Astrocyte (in vitro differentiated cells and primary cell): ENCODE data around the gene HDHD2. TPM values are rescaled to one million over a fixed set of nuclear protein-coding genes. Genes with fewer than 3 reads are reported as not detected.

ENCODE experiments used
- DNase-seq: peaks from one replicate; pipeline ENCODE4 v3.0.0-alpha.2; 2010; ENCODE audit warnings: low read depth
- FAIRE-seq: peaks from 2 replicates; lab custom pipeline; 2011; peaks lifted over from hg19 to GRCh38; lab: Jason Lieb, UNC
- H2AFZ ChIP-seq: 2 replicates; pipeline ENCODE4 v1.6.0; 2012; ENCODE audit warnings: low read depth, low read length, inconsistent platforms
- H3K27ac ChIP-seq: 2 replicates; pipeline ENCODE4 v1.5.1; 2011; ENCODE audit warnings: low read depth, low read length, inconsistent platforms
- H3K27me3 ChIP-seq: 2 replicates; pipeline ENCODE4 v1.6.0; 2011; ENCODE audit warnings: low read length, inconsistent platforms; ENCODE audit not compliant: insufficient read depth
- H3K36me3 ChIP-seq: 2 replicates; pipeline ENCODE4 v1.5.1; 2011; ENCODE audit warnings: low read length, inconsistent platforms; ENCODE audit not compliant: insufficient read depth
- H3K4me1 ChIP-seq: 2 replicates; pipeline ENCODE4 v1.5.1; 2011; ENCODE audit warnings: low read length, inconsistent platforms; ENCODE audit not compliant: insufficient read depth
- H3K4me2 ChIP-seq: 2 replicates; pipeline ENCODE4 v1.6.0; 2012; ENCODE audit warnings: low read length, inconsistent platforms
- H3K4me3 ChIP-seq: 2 replicates; pipeline ENCODE4 v1.5.1; 2011; ENCODE audit warnings: low read depth, mild to moderate bottlenecking, low read length, inconsistent platforms; ENCODE audit not compliant: insufficient read depth
- H3K79me2 ChIP-seq: 2 replicates; pipeline ENCODE4 v1.6.0; 2012; ENCODE audit warnings: mild to moderate bottlenecking, low read length, inconsistent platforms; ENCODE audit not compliant: insufficient read depth
- H3K9ac ChIP-seq: 2 replicates; pipeline ENCODE4 v1.6.0; 2012; ENCODE audit warnings: mild to moderate bottlenecking, low read length, inconsistent platforms
- H3K9me3 ChIP-seq: 2 replicates; pipeline ENCODE4 v1.5.1; 2012; ENCODE audit warnings: low read depth, mild to moderate bottlenecking, low read length, inconsistent platforms; ENCODE audit not compliant: insufficient read depth
- H4K20me1 ChIP-seq: 2 replicates; pipeline ENCODE4 v1.6.0; 2012; ENCODE audit warnings: low read length, inconsistent platforms; ENCODE audit not compliant: insufficient read depth
- H3K27ac Mint-ChIP-seq: one replicate; pipeline ENCODE4 v1.8.0; 2021; ENCODE audit warnings: mild to moderate bottlenecking, mixed read lengths; ENCODE audit not compliant: unreplicated experiment
- H3K27me3 Mint-ChIP-seq: one replicate; pipeline ENCODE4 v1.8.0; 2021; ENCODE audit warnings: low read depth, mixed read lengths; ENCODE audit not compliant: unreplicated experiment
- H3K36me3 Mint-ChIP-seq: one replicate; pipeline ENCODE4 v1.8.0; 2021; ENCODE audit warnings: low read depth, mixed read lengths; ENCODE audit not compliant: unreplicated experiment
- H3K4me1 Mint-ChIP-seq: one replicate; pipeline ENCODE4 v1.8.0; 2021; ENCODE audit warnings: low read depth, mixed read lengths; ENCODE audit not compliant: unreplicated experiment
- H3K4me3 Mint-ChIP-seq: one replicate; pipeline ENCODE4 v1.8.0; 2021; ENCODE audit warnings: mild to moderate bottlenecking, moderate library complexity, mixed read lengths; ENCODE audit not compliant: unreplicated experiment
- H3K9me3 Mint-ChIP-seq: one replicate; pipeline ENCODE4 v1.8.0; 2021; ENCODE audit warnings: mild to moderate bottlenecking, mixed read lengths; ENCODE audit not compliant: unreplicated experiment
- CTCF ChIP-seq: IDR thresholded peaks from 2 replicates; pipeline ENCODE4 v1.5.1; 2011; ENCODE audit warnings: low read depth, mild to moderate bottlenecking, inconsistent platforms, low read length, moderate library complexity; ENCODE audit not compliant: insufficient read depth
- EZH2 ChIP-seq: IDR thresholded peaks from 2 replicates; pipeline ENCODE4 v1.6.1; 2012; ENCODE audit warnings: mild to moderate bottlenecking, low read length, inconsistent platforms; ENCODE audit not compliant: insufficient read depth
- total RNA-seq: library from RNA; stranded (reverse); gene quantifications from 2 replicates; pipeline ENCODE4 v1.2.1, GENCODE V29; 2021

The HDHD2 gene
- total RNA-seq, 1 donor from 2014 or later: 23.5 TPM

- no peaks in the 10 kb centered on the region for H3K27me3 ChIP-seq
- no peaks in the 10 kb centered on the region for H3K79me2 ChIP-seq
- no peaks in the 10 kb centered on the region for H4K20me1 ChIP-seq
- H3K4me3 ChIP-seq: no peak overlapping the region
- H3K36me3 ChIP-seq: peaks cover 20% of the 10 kb centered on the region
- Mint-ChIP-seq H3K36me3 (peaks cover 11% of the 10 kb centered on the region), H3K27ac (no peak overlapping the region), H3K9me3 (no peaks in the 10 kb centered on the region), H3K4me3 (no peak overlapping the region), H3K4me1 (peaks cover 13% of the 10 kb centered on the region), H3K27me3 (no peaks in the 10 kb centered on the region)
- H3K27ac ChIP-seq: no peak overlapping the region
- no peaks in the 10 kb centered on the region for H3K9me3 ChIP-seq
- no peak overlapping the region for H2AFZ ChIP-seq
- peak; percentile 63 for FAIRE-seq
- no peak overlapping the region for H3K4me2 ChIP-seq
- TF ChIP-seq EZH2 (no peak), CTCF (no peak)
- H3K4me1 ChIP-seq: no peaks in the 10 kb centered on the region
- DNase-seq: peak; percentile 13
- H3K9ac ChIP-seq: no peak overlapping the region
Measured at GRCh38 chr18:47110492-47111274, 39.6 kb downstream of the HDHD2 start.

GRCh38 chr18:47109720-47110119, 40.6 kb downstream of the HDHD2 start:
- H3K27me3 ChIP-seq: no peaks in the 10 kb centered on the region
- no peak overlapping the region for H2AFZ ChIP-seq
- no peaks in the 10 kb centered on the region for H3K79me2 ChIP-seq
- no peak overlapping the region for H3K9ac ChIP-seq
- no peak overlapping the region for H3K4me3 Mint-ChIP-seq
- peaks cover 13% of the 10 kb centered on the region for H3K4me1 Mint-ChIP-seq
- no peak for TF ChIP-seq CTCF
- no peak for TF ChIP-seq EZH2
- no peaks in the 10 kb centered on the region for H3K4me1 ChIP-seq
- H3K36me3 ChIP-seq: peaks cover 20% of the 10 kb centered on the region
- no peaks in the 10 kb centered on the region for H3K9me3 Mint-ChIP-seq
- FAIRE-seq (no peak), DNase-seq (no peak)
- no peaks in the 10 kb centered on the region for H3K9me3 ChIP-seq
- H3K36me3 Mint-ChIP-seq: peaks cover 8% of the 10 kb centered on the region
- no peaks in the 10 kb centered on the region for H4K20me1 ChIP-seq
- no peak overlapping the region for H3K27ac Mint-ChIP-seq
- no peak overlapping the region for H3K4me2 ChIP-seq
- H3K27ac ChIP-seq: no peak overlapping the region
- H3K27me3 Mint-ChIP-seq: no peaks in the 10 kb centered on the region
- no peak overlapping the region for H3K4me3 ChIP-seq

GRCh38 chr18:47108998-47109405, 41.3 kb downstream of the HDHD2 start:
- TF ChIP-seq EZH2 (no peak), CTCF (no peak)
- FAIRE-seq (no peak), DNase-seq (no peak)
- peaks cover 23% of the 10 kb centered on the region for H3K36me3 ChIP-seq
- H4K20me1 ChIP-seq: no peaks in the 10 kb centered on the region
- Mint-ChIP-seq H3K27ac (no peak overlapping the region), H3K4me1 (peaks cover 9% of the 10 kb centered on the region), H3K27me3 (no peaks in the 10 kb centered on the region), H3K4me3 (no peak overlapping the region), H3K9me3 (no peaks in the 10 kb centered on the region), H3K36me3 (peaks cover 8% of the 10 kb centered on the region)
- no peak overlapping the region for H2AFZ ChIP-seq
- no peak overlapping the region for H3K27ac ChIP-seq
- no peaks in the 10 kb centered on the region for H3K79me2 ChIP-seq
- no peak overlapping the region for H3K4me2 ChIP-seq
- H3K27me3 ChIP-seq: no peaks in the 10 kb centered on the region
- no peaks in the 10 kb centered on the region for H3K9me3 ChIP-seq
- no peak overlapping the region for H3K4me3 ChIP-seq
- no peak overlapping the region for H3K9ac ChIP-seq
- no peaks in the 10 kb centered on the region for H3K4me1 ChIP-seq
